HUES48 (cell line): Measurements from ENCODE around the gene RPL13.
A peak's percentile ranks its signal among the peaks of the same experiment; 100 is the strongest.

Experiments
- H3K27ac ChIP-seq: one replicate; pipeline ENCODE4 v1.7.0; 2013; ENCODE audit warnings: low read depth, low read length, inconsistent platforms
- H3K27me3 ChIP-seq: 2 replicates; pipeline ENCODE4 v1.6.1; 2013; ENCODE audit warnings: mild to moderate bottlenecking, low read length; ENCODE audit not compliant: control insufficient read depth, insufficient read depth
- H3K36me3 ChIP-seq: 2 replicates; pipeline ENCODE4 v1.6.1; 2013; ENCODE audit warnings: low read length; ENCODE audit not compliant: control insufficient read depth, insufficient read depth
- H3K4me1 ChIP-seq: 2 replicates; pipeline ENCODE4 v1.6.1; 2013; ENCODE audit warnings: mild to moderate bottlenecking, low read length; ENCODE audit not compliant: control insufficient read depth, insufficient read depth
- H3K4me3 ChIP-seq: 2 replicates; pipeline ENCODE4 v1.5.1; 2013; ENCODE audit warnings: mild to moderate bottlenecking, low read depth, low read length
- H3K9ac ChIP-seq: 2 replicates; pipeline ENCODE4 v1.6.1; 2013; ENCODE audit warnings: mild to moderate bottlenecking, low read depth, low read length, moderate library complexity
- H3K9me3 ChIP-seq: 2 replicates; pipeline ENCODE4 v1.6.1; 2013; ENCODE audit warnings: low read length; ENCODE audit not compliant: control insufficient read depth, insufficient read depth

Gene RPL13

DNA sequence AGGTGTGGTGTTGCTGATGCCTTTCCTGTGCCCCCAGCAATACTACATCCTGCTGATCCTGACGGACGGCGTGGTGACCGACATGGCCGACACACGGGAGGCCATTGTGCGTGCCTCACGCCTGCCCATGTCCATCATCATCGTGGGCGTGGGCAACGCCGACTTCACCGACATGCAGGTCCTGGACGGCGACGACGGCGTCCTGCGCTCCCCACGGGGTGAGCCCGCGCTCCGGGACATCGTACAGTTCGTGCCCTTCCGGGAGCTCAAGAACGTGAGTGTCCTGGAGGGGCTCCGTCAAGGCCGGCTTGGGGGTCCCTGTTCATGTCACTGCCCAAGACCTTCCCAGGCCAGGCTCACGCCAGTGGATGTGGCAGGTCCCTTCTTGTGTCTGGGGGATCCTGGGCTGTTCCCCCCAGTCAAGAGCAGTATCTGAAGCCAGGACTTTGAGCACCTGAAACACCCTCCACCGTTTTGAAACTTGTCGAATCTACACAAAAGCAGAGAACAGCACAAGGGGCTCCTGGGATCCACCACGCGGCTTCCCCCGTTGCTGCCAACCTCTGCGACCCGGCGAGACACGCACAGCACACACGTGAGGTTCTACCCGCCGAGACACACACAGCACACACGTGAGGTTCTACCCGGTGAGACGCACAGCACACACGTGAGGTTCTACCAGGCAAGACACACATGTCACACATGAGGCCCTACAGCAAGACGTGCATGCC lies 35.0 kb downstream of the RPL13 start:
- Histone ChIP-seq H3K9me3 (no peaks in the 10 kb centered on the region), H3K27ac (no peak overlapping the region), H3K27me3 (no peaks in the 10 kb centered on the region), H3K36me3 (peaks cover 4% of the 10 kb centered on the region; the same call in 1 of the 2 replicates), H3K9ac (no peak overlapping the region), H3K4me1 (no peaks in the 10 kb centered on the region), H3K4me3 (no peak overlapping the region)

GRCh38 chr16:89596061-89596689 lies 35.7 kb downstream of the RPL13 start:
- no peak overlapping the region for H3K27ac ChIP-seq
- H3K36me3 ChIP-seq: peaks cover 4% of the 10 kb centered on the region; the same call in 1 of the 2 replicates
- no peak overlapping the region for H3K9ac ChIP-seq
- H3K4me3 ChIP-seq: no peak overlapping the region
- H3K27me3 ChIP-seq: no peaks in the 10 kb centered on the region
- H3K4me1 ChIP-seq: no peaks in the 10 kb centered on the region
- H3K9me3 ChIP-seq: no peaks in the 10 kb centered on the region

DNA sequence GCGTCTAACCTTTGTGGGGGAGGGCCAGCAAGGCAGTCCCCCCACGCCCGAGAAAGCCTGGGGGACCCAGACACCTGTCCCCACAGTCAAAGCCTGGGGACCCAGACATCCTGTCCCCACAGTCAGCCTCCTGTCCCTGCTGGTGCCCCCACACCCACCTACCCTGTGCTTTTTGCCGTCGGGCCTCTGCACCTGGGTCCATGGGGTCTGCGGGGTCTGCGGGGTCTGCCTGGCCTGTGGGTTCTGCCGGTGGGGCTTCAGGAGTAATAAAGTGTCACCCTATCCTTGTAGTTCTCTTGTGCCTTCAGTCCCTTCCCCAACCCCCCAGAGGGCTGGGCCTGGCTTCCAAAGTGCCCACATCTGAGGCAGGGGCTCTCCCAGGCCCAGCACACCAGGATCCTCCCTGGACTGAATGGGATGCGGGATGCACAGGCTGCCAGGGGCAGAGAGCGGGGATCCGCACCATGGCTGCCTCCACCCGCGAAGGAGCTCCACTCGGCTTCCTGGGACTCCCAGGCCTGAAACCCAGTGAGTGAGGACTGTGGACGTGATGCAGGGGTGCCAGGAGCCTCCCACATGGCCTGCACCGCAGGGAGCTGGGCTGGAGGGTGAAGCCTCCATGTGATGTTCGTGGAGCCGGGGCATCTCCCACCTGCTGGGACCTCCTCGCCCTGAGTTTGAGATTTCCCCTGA lies 36.6 kb downstream of the RPL13 start:
- Histone ChIP-seq H3K27me3 (no peaks in the 10 kb centered on the region), H3K4me1 (no peaks in the 10 kb centered on the region), H3K9me3 (no peaks in the 10 kb centered on the region), H3K27ac (no peak overlapping the region), H3K9ac (no peak overlapping the region), H3K4me3 (no peak overlapping the region), H3K36me3 (peaks cover 4% of the 10 kb centered on the region; the same call in 1 of the 2 replicates)

DNA sequence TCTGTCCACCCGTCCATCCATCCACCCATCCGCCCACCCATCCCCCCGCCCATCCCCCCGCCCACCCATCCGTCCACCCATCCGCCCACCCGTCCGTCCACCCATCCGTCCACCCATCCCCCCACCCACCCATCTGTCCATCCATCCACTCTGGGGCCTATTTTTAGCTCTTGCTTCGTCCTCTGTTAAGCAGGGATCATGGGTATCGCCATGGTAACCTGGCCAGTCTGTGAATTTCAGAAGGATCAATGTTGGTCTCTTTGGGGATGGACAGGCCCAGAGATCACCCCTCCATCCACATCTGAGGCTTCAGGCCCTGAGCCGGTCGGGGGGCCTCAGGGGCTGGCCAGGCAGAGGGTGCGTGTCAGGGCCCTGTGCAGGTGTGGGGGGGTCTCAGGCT lies 37.7 kb downstream of the RPL13 start:
- Histone ChIP-seq H3K9ac (no peak overlapping the region), H3K27me3 (no peaks in the 10 kb centered on the region), H3K9me3 (no peaks in the 10 kb centered on the region), H3K4me3 (no peak overlapping the region), H3K27ac (no peak overlapping the region), H3K4me1 (no peaks in the 10 kb centered on the region), H3K36me3 (peaks cover 4% of the 10 kb centered on the region; the same call in 1 of the 2 replicates)

- Histone ChIP-seq H3K4me1 (no peaks in the 10 kb centered on the region), H3K27me3 (no peaks in the 10 kb centered on the region), H3K27ac (no peak overlapping the region), H3K9me3 (no peaks in the 10 kb centered on the region), H3K36me3 (peaks cover 4% of the 10 kb centered on the region; the same call in 1 of the 2 replicates), H3K9ac (no peak overlapping the region), H3K4me3 (no peak overlapping the region)
Measured at GRCh38 chr16:89599451-89599858, 39.0 kb downstream of the RPL13 start.

DNA sequence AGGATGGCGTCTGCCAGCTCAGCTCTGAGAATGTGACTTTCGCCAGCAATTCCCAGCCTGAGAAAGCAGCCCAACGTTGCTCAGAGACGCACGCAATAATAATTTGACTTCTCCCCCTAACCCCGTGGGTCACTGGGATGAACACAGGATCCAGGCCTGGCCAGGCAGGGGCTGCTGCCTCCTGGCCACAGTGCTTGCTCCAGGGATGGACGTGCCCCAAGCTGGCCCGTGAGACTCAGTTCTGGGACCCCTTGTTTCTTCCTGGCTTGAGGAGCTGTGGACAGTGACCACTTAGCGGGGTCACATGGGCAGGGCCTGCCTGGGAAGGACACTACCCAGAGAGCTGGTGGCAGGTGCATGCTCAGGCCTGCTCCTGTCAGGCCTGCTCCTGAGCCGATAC lies 39.4 kb downstream of the RPL13 start:
- H3K36me3 ChIP-seq: peaks cover 4% of the 10 kb centered on the region; the same call in 1 of the 2 replicates
- no peak overlapping the region for H3K27ac ChIP-seq
- no peaks in the 10 kb centered on the region for H3K27me3 ChIP-seq
- H3K4me1 ChIP-seq: no peaks in the 10 kb centered on the region
- H3K9me3 ChIP-seq: no peaks in the 10 kb centered on the region
- H3K4me3 ChIP-seq: no peak overlapping the region
- no peak overlapping the region for H3K9ac ChIP-seq

DNA sequence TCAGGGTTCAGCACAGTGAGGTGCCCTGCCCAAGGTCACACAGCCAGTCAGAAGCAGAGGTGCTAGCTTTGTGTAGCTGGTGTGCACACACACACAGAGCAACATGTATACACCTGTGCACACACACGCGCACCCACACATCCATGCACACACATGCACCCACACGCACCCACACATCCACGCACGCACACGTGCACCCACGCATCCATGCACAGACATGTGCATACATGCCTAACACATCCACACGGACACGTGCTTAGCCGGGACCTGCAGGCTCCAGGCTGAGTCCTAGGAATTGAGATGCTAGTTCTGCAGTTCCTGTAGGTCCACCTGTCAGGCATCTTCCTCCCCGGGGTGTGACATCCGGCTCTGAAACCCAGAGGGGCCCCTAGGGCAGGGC lies 39.9 kb downstream of the RPL13 start:
- H3K9ac ChIP-seq: no peak overlapping the region
- H3K4me3 ChIP-seq: no peak overlapping the region
- no peaks in the 10 kb centered on the region for H3K4me1 ChIP-seq
- H3K27me3 ChIP-seq: no peaks in the 10 kb centered on the region
- no peak overlapping the region for H3K27ac ChIP-seq
- no peaks in the 10 kb centered on the region for H3K9me3 ChIP-seq
- H3K36me3 ChIP-seq: peaks cover 4% of the 10 kb centered on the region; the same call in 1 of the 2 replicates

GRCh38 chr16:89600956-89601355 lies 40.5 kb downstream of the RPL13 start:
- Histone ChIP-seq H3K36me3 (peaks cover under 1% of the 10 kb centered on the region; the same call in 1 of the 2 replicates), H3K9me3 (no peaks in the 10 kb centered on the region), H3K4me1 (no peaks in the 10 kb centered on the region), H3K9ac (no peak overlapping the region), H3K4me3 (no peak overlapping the region), H3K27me3 (no peaks in the 10 kb centered on the region), H3K27ac (no peak overlapping the region)

DNA sequence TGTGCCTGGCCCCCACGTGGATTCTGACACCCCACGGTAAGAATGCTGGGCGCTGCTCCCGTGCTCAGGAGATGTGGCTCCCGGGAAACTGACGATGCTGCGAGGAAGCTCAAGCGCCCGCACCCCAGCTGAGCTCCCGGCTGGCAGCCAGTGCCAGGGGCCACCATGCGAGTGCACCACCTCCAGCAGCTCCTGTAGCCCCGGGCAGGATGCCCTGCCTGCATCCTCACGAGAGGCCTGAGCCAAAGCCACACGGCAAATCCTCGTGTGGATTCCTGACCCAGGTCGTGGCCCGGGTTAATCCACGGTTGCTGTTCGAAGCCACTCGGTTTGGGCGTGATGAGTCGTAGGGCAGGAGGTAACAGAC lies 41.4 kb downstream of the RPL13 start:
- Histone ChIP-seq H3K4me1 (no peaks in the 10 kb centered on the region), H3K9ac (no peak overlapping the region)

DNA sequence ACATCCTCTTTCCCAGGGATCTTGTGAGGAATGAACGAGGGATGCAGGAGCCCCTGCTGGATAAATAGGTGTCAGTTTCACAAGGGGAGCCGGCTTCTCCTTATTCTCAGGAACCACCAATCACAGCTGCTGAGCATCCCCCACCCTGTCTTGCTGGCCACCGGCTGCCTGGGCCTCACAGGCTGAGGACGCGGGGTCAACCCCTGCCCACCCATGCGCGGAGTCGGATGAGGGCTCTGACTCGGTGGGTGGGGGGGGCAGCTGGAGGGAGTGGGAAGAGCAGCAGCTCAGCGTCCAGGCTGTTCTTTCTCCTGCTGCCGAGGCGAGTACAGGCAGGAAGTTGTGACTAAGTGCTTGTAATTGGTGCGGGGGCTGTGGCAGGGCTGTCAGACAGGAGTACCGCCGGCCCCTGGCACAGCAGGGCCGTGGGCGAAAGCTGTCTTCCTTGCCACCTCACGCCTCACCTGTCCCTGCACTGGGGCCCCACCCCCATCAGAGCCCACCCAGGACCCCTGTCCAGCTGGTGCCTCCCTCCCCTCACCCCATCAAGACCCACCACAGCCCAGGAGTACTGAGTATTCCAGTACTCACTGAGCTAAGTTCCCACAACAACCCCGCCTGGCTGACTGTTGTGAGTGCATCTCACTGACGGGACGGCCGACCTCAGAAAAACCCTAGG lies 41.9 kb downstream of the RPL13 start:
- H3K27me3 ChIP-seq: no peaks in the 10 kb centered on the region
- no peaks in the 10 kb centered on the region for H3K9me3 ChIP-seq
- H3K27ac ChIP-seq: peak overlapping the region; percentile 52
- H3K9ac ChIP-seq: no peak overlapping the region
- H3K4me1 ChIP-seq: no peaks in the 10 kb centered on the region
- no peaks in the 10 kb centered on the region for H3K36me3 ChIP-seq
- no peak overlapping the region for H3K4me3 ChIP-seq

More for the DNA sequence above, 41.4 kb downstream of the RPL13 start:
- Histone ChIP-seq H3K36me3 (no peaks in the 10 kb centered on the region), H3K27ac (peak overlapping the region; percentile 52), H3K27me3 (no peaks in the 10 kb centered on the region), H3K4me3 (no peak overlapping the region), H3K9me3 (no peaks in the 10 kb centered on the region)
